Smooth muscle cell of the brain vasculature (primary cell): ENCODE results near the gene DENND2C.

Source experiments
- DNase-seq: peaks from one replicate; pipeline ENCODE4 v3.0.0-alpha.2; 2012; ENCODE audit warnings: low read depth, low spot score

DENND2C gene

GRCh38 chr1:114549137-114549536 lies 120.7 kb downstream of the DENND2C start:
- DNase-seq = no peak

- DNase-seq = no peak
Observed at GRCh38 chr1:114547076-114547475, 122.8 kb downstream of the DENND2C start.

- DNase-seq = no peak
Observed at GRCh38 chr1:114545796-114546195, 124.1 kb downstream of the DENND2C start.

- DNase-seq = no peak
Observed at GRCh38 chr1:114545315-114545714, 124.5 kb downstream of the DENND2C start.

- no peak for DNase-seq
Observed at GRCh38 chr1:114540821-114541220, 129.0 kb downstream of the DENND2C start.

GRCh38 chr1:114540272-114540671 lies 129.6 kb downstream of the DENND2C start:
- DNase-seq = no peak

- no peak for DNase-seq
Observed at GRCh38 chr1:114536043-114536442, 133.8 kb downstream of the DENND2C start.

GRCh38 chr1:114535401-114535800 lies 134.4 kb downstream of the DENND2C start:
- no peak for DNase-seq
